HepG2 (cell line): Measurements from ENCODE around the gene DPH5. TPM values are rescaled to one million over a fixed set of nuclear protein-coding genes. Genes with fewer than 3 reads are reported as not detected.

Source experiments
- ATAC-seq: fragments of 200-7000 bp; cut with Tn5 transposase; 3 replicates; pipeline ENCODE4 v1.9.1; 2020; ENCODE audit warnings: mild to moderate bottlenecking, moderate library complexity
- BruUV-seq: library from RNA; stranded (reverse); fragments of 400-500 nt; replicated peaks from 2 replicates; lab custom pipeline; 2021; lab: Mats Ljungman, UMichigan
- CTCF ChIA-PET: fragments of 300-600 bp; formaldehyde crosslinking; extraction: SDS; loops from one replicate; lab custom pipeline; 2021; ENCODE audit warnings: low total read pairs, inconsistent platforms, low intra/inter-chr PET ratio; lab: Yijun Ruan, JAX
- POLR2A ChIA-PET: fragments of 350-600 bp; sonication (Branson Sonifier 250); formaldehyde crosslinking; loops from one replicate; lab custom pipeline; 2020; ENCODE audit warnings: antibody characterized with exemption, inconsistent platforms; lab: Yijun Ruan, JAX
- DNase-seq: peaks from one replicate; pipeline ENCODE4 v3.0.0-alpha.2; 2015; ENCODE audit warnings: low spot score
- FAIRE-seq: peaks from 3 replicates; lab custom pipeline; 2011; peaks lifted over from hg19 to GRCh38; lab: Jason Lieb, UNC
- H2AFZ ChIP-seq: one replicate; pipeline ENCODE4 v1.6.1; 2011; ENCODE audit warnings: low read length, inconsistent platforms
- H3K27ac ChIP-seq: fragments of 300-600 bp; 3 replicates; pipeline ENCODE4 v1.8.0; 2011; ENCODE audit warnings: mixed run types, mild to moderate bottlenecking, mixed read lengths, low read length, inconsistent platforms; ENCODE audit not compliant: insufficient read depth; ENCODE audit errors: extremely low read length
- H3K27me3 ChIP-seq, 2 experiments: fragments of 200-600 bp in 1 of 2; 2 replicates in 1 of 2; 3 replicates in 1 of 2; pipeline versions ENCODE4 v1.6.0 to v1.8.0; 2011; ENCODE audit warnings: low read length in 2 of 2, mild to moderate bottlenecking in 2 of 2, moderate library complexity in 2 of 2, inconsistent platforms in 1 of 2; ENCODE audit not compliant: insufficient read depth in 2 of 2, control insufficient read depth in 1 of 2
- H3K36me3 ChIP-seq, 2 experiments: fragments of 200-600 bp in 1 of 2; replicated peaks in 1 of 2; 2 replicates in 1 of 2; 3 replicates in 1 of 2; pipeline versions ENCODE4 v1.5.1 to v1.8.0; 2011; ENCODE audit warnings: low read length in 2 of 2, inconsistent platforms in 1 of 2; ENCODE audit not compliant: insufficient read depth in 2 of 2, control insufficient read depth in 1 of 2
- H3K4me1 ChIP-seq: 2 replicates; pipeline ENCODE4 v1.5.1; 2012; ENCODE audit warnings: low read length, inconsistent platforms; ENCODE audit not compliant: insufficient read depth
- H3K4me2 ChIP-seq: 2 replicates; pipeline ENCODE4 v1.6.0; 2011; ENCODE audit warnings: low read depth, low read length, inconsistent platforms
- H3K4me3 ChIP-seq, 3 experiments: fragments of 200-600 bp in 1 of 3; sonication (generic), shearing (Covaris generic) in 1 of 3; replicated peaks in 1 of 3; 2 replicates each; pipeline ENCODE4 v1.5.1; 2011 to 2016; ENCODE audit warnings: low read length in 3 of 3, inconsistent platforms in 2 of 3, low read depth in 2 of 3, mild to moderate bottlenecking in 2 of 3, control low read depth in 1 of 3, mixed read lengths in 1 of 3; ENCODE audit not compliant: insufficient read depth in 1 of 3
- H3K79me2 ChIP-seq: one replicate; pipeline ENCODE4 v1.6.1; 2011; ENCODE audit warnings: low read length, inconsistent platforms; ENCODE audit not compliant: insufficient read depth
- H3K9ac ChIP-seq: 2 replicates; pipeline ENCODE4 v1.6.0; 2011; ENCODE audit warnings: mild to moderate bottlenecking, low read depth, low read length, inconsistent platforms; ENCODE audit not compliant: insufficient read depth
- H3K9me3 ChIP-seq: 2 replicates; pipeline ENCODE4 v1.5.1; 2012; ENCODE audit warnings: mild to moderate bottlenecking, low read length
- H4K20me1 ChIP-seq: 2 replicates; pipeline ENCODE4 v1.6.0; 2011; ENCODE audit warnings: inconsistent platforms, mild to moderate bottlenecking, low read length, moderate library complexity; ENCODE audit not compliant: insufficient read depth
- ZNF7 ChIP-seq: IDR thresholded peaks from 2 replicates; pipeline ENCODE4 v1.6.1; 2016; ENCODE audit warnings: missing biosample characterization, missing genetic modification reagents
- WGBS: methylation state at CpG from one replicate; pipeline ENCODE4 v1.1.6; 2017; ENCODE audit warnings: low lambda C conversion rate; 5-methylcytosine and 5-hydroxymethylcytosine counted together
- in situ Hi-C: cut with HindIII; loops from 2 replicates; pipeline ENCODE4 v1.10.0; 2017; ENCODE audit warnings: low pct_unique_long_range_greater_than_20kb; ENCODE audit not compliant: extremely low pct_ligation_motif_present
- intact Hi-C: fragments of 100-400 bp; cut with micrococcal nuclease; formaldehyde crosslinking; loops from one replicate; pipeline ENCODE4 v1.10.0; 2022; ENCODE audit not compliant: unreplicated experiment
- polyA plus RNA-seq, 8 experiments: library from polyadenylated mRNA; depleted of rRNA in 3 of 8; stranded (reverse) in 7 of 8; unstranded in 1 of 8; fragments of >200 nt; fragmentation: Illumina TruSeq in 4 of 8; extraction: Trizol in 4 of 8; gene quantifications; 2 replicates each; pipeline versions ENCODE4 v1.2.1 to v1.2.3, GENCODE V29; 2011 to 2016; ENCODE audit warnings: low read depth in 4 of 8, missing spikeins in 1 of 8, mixed read lengths in 1 of 8; ENCODE audit not compliant: insufficient read depth in 1 of 8
- total RNA-seq, 5 experiments: library from RNA; depleted of rRNA; stranded (reverse); fragments of >200 nt; fragmentation: Illumina TruSeq; extraction: Trizol; gene quantifications; 2 replicates each; pipeline ENCODE4 v1.2.3, GENCODE V29; 2016; ENCODE audit warnings: low read depth in 1 of 5
- TF ChIP-seq, protein P1 (sequence below): sonication (generic); formaldehyde crosslinking; IDR thresholded peaks from 2 replicates; pipeline ENCODE4 v1.9.0; 2021; ENCODE audit warnings: missing genetic modification reagents, mild to moderate bottlenecking, borderline replicate concordance
- TF ChIP-seq, protein P2 (sequence below): conservative IDR thresholded peaks from 2 replicates; pipeline ENCODE4 v1.6.1; 2018; ENCODE audit warnings: missing genetic modification reagents

Gene DPH5
- total and polyA plus RNA-seq, 2 of the 13 experiments (the other 11 are each of a cell fraction or from before 2014, with no cell fraction given): 53.2 to 79.6 TPM

DNA sequence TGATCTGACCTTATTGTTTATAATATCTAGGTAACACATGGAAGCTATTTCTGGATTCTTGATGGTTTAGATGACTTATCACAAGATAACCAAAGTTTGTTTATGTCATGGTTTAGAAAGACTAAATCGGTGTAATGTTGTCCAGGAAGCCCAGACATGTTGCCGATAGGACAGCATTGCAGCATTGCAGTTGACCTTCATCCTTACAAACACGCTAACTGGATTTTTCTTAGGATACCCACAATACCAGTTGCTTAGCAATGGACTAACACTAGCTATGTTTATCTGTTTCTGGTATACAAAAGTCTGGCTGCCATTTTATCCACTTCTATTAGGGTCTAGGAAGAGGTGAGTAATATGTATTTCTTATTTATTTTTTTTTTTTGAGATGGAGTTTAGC, 11.7 kb upstream of the DPH5 start (continued):
- TF ChIP-seq, protein P1, sequence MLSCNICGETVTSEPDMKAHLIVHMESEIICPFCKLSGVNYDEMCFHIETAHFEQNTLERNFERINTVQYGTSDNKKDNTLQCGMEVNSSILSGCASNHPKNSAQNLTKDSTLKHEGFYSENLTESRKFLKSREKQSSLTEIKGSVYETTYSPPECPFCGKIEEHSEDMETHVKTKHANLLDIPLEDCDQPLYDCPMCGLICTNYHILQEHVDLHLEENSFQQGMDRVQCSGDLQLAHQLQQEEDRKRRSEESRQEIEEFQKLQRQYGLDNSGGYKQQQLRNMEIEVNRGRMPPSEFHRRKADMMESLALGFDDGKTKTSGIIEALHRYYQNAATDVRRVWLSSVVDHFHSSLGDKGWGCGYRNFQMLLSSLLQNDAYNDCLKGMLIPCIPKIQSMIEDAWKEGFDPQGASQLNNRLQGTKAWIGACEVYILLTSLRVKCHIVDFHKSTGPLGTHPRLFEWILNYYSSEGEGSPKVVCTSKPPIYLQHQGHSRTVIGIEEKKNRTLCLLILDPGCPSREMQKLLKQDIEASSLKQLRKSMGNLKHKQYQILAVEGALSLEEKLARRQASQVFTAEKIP (CRISPR knock-in tag): no peak

DNA sequence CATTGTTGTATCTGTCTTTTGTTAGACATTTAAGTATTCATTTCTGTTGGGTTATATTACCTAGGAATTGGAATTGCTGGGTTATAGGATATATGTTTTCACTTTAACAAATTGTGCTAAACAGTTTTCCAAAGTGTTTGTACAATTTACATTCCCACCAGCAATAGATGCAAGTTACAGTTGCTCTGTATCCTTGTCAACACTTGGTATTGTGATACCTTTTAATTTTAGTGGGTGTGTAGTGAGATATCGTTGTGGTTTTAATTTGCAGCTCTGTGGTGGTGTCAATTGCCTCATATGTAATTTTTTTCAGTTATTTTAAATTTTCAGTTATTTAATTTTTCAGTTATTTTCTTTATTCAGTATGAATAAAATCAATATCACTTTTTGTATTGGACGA, 7.4 kb upstream of the DPH5 start:
- no peaks in the 10 kb centered on the region for H3K79me2 ChIP-seq
- intact Hi-C loops: no loop called here

More for the DNA sequence above, 7.4 kb upstream of the DPH5 start:
- H3K4me3 ChIP-seq: no peak overlapping the region
- H2AFZ ChIP-seq: no peak overlapping the region
- no peak overlapping the region for H3K9ac ChIP-seq
- in situ Hi-C loops: no loop called here
- H3K4me2 ChIP-seq: no peak overlapping the region
- no TSS peak for BruUV-seq
- no peak for ATAC-seq
- FAIRE-seq: no peak
- no peaks in the 10 kb centered on the region for H3K9me3 ChIP-seq
- CTCF ChIA-PET: no interaction called here
- TF ChIP-seq, protein P2, sequence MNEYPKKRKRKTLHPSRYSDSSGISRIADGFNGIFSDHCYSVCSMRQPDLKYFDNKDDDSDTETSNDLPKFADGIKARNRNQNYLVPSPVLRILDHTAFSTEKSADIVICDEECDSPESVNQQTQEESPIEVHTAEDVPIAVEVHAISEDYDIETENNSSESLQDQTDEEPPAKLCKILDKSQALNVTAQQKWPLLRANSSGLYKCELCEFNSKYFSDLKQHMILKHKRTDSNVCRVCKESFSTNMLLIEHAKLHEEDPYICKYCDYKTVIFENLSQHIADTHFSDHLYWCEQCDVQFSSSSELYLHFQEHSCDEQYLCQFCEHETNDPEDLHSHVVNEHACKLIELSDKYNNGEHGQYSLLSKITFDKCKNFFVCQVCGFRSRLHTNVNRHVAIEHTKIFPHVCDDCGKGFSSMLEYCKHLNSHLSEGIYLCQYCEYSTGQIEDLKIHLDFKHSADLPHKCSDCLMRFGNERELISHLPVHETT (CRISPR knock-in tag): no peak
- peak; percentile 81 for TF ChIP-seq ZNF7 (CRISPR knock-in tag)
- POLR2A ChIA-PET: no interaction called here
- H4K20me1 ChIP-seq: no peaks in the 10 kb centered on the region
- H3K27ac ChIP-seq: no peak overlapping the region
- 94% methylated on average over 2 of the region's 2 CpGs for WGBS
- H3K36me3 ChIP-seq: no peaks in the 10 kb centered on the region
- DNase-seq: no peak
- H3K4me1 ChIP-seq: peaks cover 19% of the 10 kb centered on the region
- H3K27me3 ChIP-seq: no peaks in the 10 kb centered on the region
